Measurements from ENCODE around the gene ATP2C2.

The ATP2C2 gene

DNA sequence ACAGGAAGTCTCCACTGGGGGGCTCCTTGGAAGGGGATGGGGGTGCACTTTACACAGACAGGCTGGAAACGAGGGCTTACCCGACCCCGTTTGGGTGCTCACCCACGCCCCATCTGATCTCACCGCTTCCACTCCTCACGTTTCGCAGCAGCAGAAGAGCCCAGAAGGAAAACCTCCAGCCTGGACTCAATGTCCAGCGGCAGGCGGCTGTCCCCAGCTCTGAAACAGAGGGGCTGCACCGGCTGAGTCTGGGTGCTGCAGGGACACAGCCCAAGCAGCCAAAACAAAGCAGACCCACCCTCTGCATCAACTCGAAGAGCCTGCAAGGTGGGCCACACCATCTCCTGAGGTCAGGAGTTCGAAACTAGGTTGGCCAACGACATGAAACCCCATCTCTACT is 132.2 kb downstream of the ATP2C2 start:
- H3K4me1 ChIP-seq (ENCODE audit: control insufficient read depth, low read depth, low read length): peaks cover 5% of the 10 kb centered on the region
- H3K4me3 ChIP-seq (ENCODE audit: low read length): no peak overlapping the region
- no peaks in the 10 kb centered on the region for H3K27me3 ChIP-seq (ENCODE audit: control insufficient read depth, insufficient read depth, low read length)
- H3K36me3 ChIP-seq (ENCODE audit: control insufficient read depth, low read depth, low read length): peaks cover 11% of the 10 kb centered on the region
- no peak overlapping the region for H3K27ac ChIP-seq (ENCODE audit: low read length)
- no peak overlapping the region for H3K9ac ChIP-seq (ENCODE audit: low read length)
- no peaks in the 10 kb centered on the region for H3K9me3 ChIP-seq (ENCODE audit: control insufficient read depth, low read depth, low read length)

DNA sequence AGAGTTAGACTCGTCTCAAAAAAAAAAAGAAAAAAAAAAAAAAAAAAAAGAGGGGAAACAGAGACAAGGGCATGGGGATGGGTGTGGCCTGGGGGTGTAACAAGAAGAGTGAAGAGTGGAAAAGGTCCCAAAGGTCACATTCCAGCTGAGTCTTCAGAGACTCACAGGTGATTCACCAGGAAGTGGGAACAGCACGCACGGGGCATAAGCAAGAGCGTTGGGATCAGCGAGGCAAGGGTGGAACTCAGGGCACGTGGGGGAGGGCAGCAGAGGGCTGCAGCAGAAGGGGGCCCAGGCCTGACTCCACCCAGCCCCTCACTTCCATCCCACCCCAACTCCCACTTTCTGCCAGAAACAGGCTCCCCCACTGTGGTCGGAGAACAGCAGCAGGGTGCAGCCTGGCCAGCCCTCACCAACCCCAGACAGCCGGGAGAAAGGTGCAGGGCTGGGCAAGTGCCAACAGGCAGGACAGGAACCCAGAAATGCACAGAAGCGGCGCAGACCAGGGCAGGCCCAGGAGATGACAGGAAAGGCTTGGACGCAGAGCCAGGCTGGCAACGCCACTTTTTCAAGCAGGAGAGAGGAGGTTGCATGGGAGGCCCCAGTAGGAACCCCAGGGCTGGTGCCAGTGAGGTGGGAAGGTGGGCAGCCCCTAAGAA is 132.9 kb downstream of the ATP2C2 start:
- Histone ChIP-seq H3K27me3 (ENCODE audit: control insufficient read depth, insufficient read depth, low read length) (no peaks in the 10 kb centered on the region), H3K4me3 (ENCODE audit: low read length) (no peak overlapping the region), H3K27ac (ENCODE audit: low read length) (no peak overlapping the region), H3K4me1 (ENCODE audit: control insufficient read depth, low read depth, low read length) (peaks cover 5% of the 10 kb centered on the region), H3K9ac (ENCODE audit: low read length) (no peak overlapping the region), H3K36me3 (ENCODE audit: control insufficient read depth, low read depth, low read length) (peaks cover 11% of the 10 kb centered on the region), H3K9me3 (ENCODE audit: control insufficient read depth, low read depth, low read length) (no peaks in the 10 kb centered on the region)

DNA sequence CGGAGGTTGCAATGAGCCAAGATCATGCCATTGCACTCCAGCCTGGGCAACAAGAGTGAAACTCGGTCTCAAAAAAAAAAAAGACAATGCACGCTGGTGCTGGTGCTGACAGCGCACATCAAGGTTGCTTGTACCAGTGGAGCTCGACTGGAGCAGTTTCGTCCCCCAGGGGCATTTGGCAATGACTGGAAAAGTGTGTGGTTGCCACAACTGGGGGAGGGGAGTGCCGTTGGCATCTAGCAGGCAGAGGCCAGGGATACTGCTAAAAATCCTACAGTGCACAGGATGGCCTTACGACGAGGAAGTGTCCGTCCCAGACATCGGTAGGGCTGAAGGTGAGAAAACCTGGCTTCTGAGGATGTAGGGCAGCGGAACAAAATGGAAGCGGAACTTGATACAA is 133.7 kb downstream of the ATP2C2 start:
- Histone ChIP-seq H3K4me3 (ENCODE audit: low read length) (no peak overlapping the region), H3K4me1 (ENCODE audit: control insufficient read depth, low read depth, low read length) (peaks cover 5% of the 10 kb centered on the region), H3K9me3 (ENCODE audit: control insufficient read depth, low read depth, low read length) (no peaks in the 10 kb centered on the region), H3K36me3 (ENCODE audit: control insufficient read depth, low read depth, low read length) (peaks cover 6% of the 10 kb centered on the region), H3K9ac (ENCODE audit: low read length) (no peak overlapping the region), H3K27ac (ENCODE audit: low read length) (no peak overlapping the region), H3K27me3 (ENCODE audit: control insufficient read depth, insufficient read depth, low read length) (no peaks in the 10 kb centered on the region)

DNA sequence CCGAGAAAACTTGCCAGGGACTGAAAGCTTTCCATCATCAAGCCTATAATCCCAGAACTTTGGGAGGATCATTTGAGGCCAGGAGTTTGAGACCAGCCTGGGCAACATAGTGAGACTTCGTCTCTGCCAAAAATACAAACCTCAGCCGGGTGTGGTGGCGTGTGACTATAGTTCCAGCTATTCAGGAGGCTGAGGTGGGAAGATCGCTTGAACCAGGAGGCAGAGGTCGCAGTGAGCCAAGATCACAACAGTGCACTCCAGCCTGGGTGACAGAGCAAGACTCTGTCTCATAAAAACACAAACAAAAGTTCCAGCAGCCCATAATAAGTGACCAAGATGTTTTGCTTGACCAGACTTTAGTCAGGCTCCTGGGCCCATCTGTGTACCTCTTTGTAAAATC is 134.2 kb downstream of the ATP2C2 start:
- no peaks in the 10 kb centered on the region for H3K27me3 ChIP-seq (ENCODE audit: control insufficient read depth, insufficient read depth, low read length)
- no peak overlapping the region for H3K9ac ChIP-seq (ENCODE audit: low read length)
- peaks cover under 1% of the 10 kb centered on the region for H3K36me3 ChIP-seq (ENCODE audit: control insufficient read depth, low read depth, low read length)
- peaks cover 5% of the 10 kb centered on the region for H3K4me1 ChIP-seq (ENCODE audit: control insufficient read depth, low read depth, low read length)
- H3K27ac ChIP-seq (ENCODE audit: low read length): no peak overlapping the region
- no peak overlapping the region for H3K4me3 ChIP-seq (ENCODE audit: low read length)
- H3K9me3 ChIP-seq (ENCODE audit: control insufficient read depth, low read depth, low read length): no peaks in the 10 kb centered on the region

DNA sequence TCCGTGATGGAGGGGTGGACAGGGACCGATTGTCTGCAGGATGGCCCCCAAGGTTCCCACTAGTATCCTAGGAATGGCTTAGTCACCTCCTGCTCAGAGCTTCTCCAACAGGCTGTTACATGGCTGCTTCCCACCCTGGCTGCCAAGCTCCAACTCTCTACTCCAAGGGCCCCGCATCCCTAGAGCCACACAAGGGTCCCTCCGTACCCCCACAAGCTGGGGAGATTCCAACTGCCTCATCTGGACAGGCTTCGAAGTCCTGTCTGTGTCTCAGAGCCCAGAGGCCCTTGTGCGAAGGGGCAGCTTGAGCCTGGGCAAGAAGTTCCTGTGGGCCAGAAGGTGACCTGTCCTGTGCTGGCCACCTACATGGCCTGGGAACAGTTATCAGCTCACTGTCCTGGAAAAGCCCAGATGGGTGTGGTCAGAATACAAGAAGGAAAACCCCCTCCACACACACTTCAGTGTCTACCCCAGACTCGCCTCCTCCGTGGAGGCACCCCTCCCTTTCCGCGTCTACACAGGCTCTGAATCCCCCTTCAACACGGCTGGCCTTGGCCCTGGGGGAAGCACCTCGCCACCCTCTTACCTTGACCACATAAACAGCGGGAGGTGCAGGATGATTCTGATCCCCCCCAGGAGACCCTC is 135.5 kb downstream of the ATP2C2 start:
- Histone ChIP-seq H3K9me3 (ENCODE audit: control insufficient read depth, low read depth, low read length) (no peaks in the 10 kb centered on the region), H3K27me3 (ENCODE audit: control insufficient read depth, insufficient read depth, low read length) (no peaks in the 10 kb centered on the region), H3K9ac (ENCODE audit: low read length) (peak overlapping the region; percentile 59), H3K4me1 (ENCODE audit: control insufficient read depth, low read depth, low read length) (peaks cover 5% of the 10 kb centered on the region), H3K36me3 (ENCODE audit: control insufficient read depth, low read depth, low read length) (no peaks in the 10 kb centered on the region), H3K27ac (ENCODE audit: low read length) (no peak overlapping the region), H3K4me3 (ENCODE audit: low read length) (peak overlapping the region; percentile 88)

DNA sequence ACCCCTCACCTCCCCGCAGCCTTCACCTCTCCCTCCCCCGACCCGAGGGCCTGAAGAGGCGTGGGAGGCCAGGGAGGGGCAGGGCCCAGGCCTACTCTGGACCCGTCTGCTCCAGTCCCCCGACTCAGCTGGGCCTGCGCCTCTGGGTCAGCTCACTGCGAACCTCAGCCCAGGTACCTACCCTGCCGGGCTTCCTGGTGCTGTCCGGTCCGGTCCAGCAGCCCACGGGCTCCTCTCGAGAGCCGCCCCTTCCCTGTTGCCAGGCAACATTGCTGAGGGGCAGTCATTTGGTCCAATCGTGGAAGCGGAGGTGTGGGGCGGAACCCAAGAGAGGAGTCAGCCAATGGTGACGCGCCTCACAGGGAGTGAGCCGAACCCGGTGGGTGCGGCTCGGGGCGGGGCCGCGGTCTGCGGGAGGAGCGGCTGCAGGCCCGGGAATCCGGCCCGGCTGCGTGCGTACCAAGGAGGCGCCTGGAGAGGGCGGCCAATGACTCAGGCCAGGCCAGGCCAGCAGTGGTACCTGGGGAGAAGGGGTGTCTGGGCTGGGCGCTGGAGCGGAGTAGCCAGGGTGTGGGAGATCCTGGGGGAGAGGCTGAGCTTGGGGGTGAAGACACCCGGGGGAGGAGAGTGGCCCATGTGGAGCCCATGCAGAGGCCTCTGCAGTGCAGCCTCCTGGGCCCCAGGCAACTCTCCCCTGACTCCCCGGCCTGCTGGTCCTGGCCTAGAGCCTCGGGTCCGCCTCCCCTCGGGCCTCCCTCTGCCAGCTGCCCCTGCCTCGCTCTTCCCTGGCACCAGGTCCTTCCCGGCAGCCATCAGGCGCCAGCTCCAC is 136.3 kb downstream of the ATP2C2 start, which contains the start of gene MEAK7:
Gene MEAK7 (minus strand): TSS at position 240 of the 829 bp plus-strand sequence. CDS start 6,573 bp downstream, outside the sequence.
- Histone ChIP-seq H3K27ac (ENCODE audit: low read length) (no peak within 1 kb of the TSS), H3K27me3 (ENCODE audit: control insufficient read depth, insufficient read depth, low read length) (no peaks in the 10 kb centered on the region), H3K36me3 (ENCODE audit: control insufficient read depth, low read depth, low read length) (no peaks in the 10 kb centered on the region), H3K9me3 (ENCODE audit: control insufficient read depth, low read depth, low read length) (no peaks in the 10 kb centered on the region), H3K9ac (ENCODE audit: low read length) (peak within 1 kb of the TSS; percentile 59), H3K4me1 (ENCODE audit: control insufficient read depth, low read depth, low read length) (peaks cover 5% of the 10 kb centered on the region), H3K4me3 (ENCODE audit: low read length) (peak within 1 kb of the TSS; percentile 88)

DNA sequence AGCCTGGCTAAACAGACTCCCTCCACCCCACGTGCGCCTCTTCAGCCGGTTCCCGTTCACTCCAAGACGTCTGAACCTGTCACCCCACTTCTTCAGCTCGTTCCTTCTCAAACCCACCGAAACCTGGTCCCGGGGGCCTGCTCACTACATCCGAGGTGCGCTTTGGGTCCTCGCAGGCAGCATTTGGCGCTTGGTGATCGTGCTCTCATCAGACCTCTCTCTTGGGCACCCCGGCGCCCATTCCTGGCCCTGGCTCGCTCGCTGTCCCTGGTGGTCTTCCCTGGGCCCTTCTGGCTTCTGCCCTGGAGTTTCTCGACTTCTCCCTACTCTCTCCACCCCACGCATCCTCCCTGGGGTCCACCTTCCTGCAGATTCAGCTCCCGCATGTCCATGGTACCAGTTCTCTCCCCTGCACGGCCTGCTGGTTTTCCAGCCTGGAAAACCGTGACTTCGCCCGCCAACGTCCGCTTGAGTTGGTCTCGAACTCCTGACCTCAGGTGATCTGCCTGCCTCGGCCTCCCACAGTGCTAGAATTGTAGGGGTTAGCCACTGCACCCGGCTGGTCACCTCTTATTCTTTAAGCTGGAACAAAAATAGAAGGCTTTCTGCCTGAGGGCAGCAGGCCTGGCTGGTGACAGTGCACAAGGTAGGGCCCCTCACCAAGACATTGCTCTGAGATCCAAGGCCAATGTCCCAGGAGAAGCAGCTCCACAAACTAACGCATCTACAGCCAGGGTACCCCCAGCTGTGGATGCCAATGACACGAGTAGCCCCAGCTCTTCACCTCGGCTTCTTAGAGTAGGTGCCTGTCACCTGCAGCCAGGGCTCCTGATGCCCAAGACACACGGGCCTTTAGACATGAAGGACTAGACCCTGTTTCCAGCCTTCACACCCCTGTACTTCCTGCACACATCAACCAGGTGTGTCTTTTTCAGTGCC is 137.2 kb downstream of the ATP2C2 start:
- Histone ChIP-seq H3K4me1 (ENCODE audit: control insufficient read depth, low read depth, low read length) (peaks cover 5% of the 10 kb centered on the region), H3K9me3 (ENCODE audit: control insufficient read depth, low read depth, low read length) (no peaks in the 10 kb centered on the region), H3K27me3 (ENCODE audit: control insufficient read depth, insufficient read depth, low read length) (no peaks in the 10 kb centered on the region), H3K4me3 (ENCODE audit: low read length) (peak overlapping the region; percentile 88), H3K36me3 (ENCODE audit: control insufficient read depth, low read depth, low read length) (no peaks in the 10 kb centered on the region), H3K9ac (ENCODE audit: low read length) (peak overlapping the region; percentile 59), H3K27ac (ENCODE audit: low read length) (no peak overlapping the region)

DNA sequence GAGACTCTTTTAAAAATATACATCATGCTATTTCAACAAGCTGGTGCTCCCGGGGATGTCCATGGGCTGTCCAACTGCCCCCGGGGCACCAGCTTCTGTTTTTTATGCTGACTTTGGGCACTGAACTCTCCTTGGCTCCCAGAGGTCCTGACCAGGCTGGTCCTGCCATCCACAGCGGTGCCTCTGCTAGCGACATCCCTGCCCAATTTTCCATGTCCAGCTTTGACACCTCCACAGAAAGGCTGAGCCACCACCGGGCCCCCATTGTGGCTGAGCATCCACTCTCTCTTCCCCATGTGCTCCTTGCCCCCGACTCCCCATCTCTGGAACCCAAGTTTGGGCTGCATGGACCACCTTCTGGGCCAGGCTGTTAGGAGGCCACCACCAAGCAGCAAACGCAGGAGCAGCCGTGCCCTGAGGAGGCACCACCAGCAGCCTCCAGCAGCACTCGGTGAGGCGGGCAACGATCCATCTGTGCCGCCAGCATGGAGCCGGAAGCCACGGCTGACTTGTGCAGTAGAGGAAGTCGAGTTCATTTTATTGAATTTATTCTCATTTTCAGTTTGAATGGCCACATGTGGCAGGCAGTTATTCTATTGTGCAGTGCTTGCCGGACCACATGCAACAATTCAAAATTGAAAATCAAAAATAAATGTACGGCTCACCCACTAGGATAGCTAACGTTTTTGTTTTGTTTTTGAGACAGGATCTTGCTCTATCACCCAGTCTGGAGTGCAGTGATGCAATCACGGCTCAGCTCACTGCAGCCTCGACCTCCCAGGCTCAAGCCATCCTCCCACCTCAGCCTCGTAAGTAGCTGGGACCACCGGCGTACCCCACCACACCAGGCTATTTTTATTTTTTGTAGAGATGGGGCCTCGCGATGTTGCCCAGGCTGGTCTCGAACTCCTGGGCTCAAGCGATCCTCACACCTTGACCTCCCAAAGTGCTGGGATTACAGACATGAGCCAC is 139.0 kb downstream of the ATP2C2 start:
- H3K36me3 ChIP-seq (ENCODE audit: control insufficient read depth, low read depth, low read length): no peaks in the 10 kb centered on the region
- H3K9me3 ChIP-seq (ENCODE audit: control insufficient read depth, low read depth, low read length): no peaks in the 10 kb centered on the region
- no peak overlapping the region for H3K4me3 ChIP-seq (ENCODE audit: low read length)
- no peak overlapping the region for H3K27ac ChIP-seq (ENCODE audit: low read length)
- H3K27me3 ChIP-seq (ENCODE audit: control insufficient read depth, insufficient read depth, low read length): no peaks in the 10 kb centered on the region
- H3K9ac ChIP-seq (ENCODE audit: low read length): no peak overlapping the region
- peaks cover 10% of the 10 kb centered on the region for H3K4me1 ChIP-seq (ENCODE audit: control insufficient read depth, low read depth, low read length)

DNA sequence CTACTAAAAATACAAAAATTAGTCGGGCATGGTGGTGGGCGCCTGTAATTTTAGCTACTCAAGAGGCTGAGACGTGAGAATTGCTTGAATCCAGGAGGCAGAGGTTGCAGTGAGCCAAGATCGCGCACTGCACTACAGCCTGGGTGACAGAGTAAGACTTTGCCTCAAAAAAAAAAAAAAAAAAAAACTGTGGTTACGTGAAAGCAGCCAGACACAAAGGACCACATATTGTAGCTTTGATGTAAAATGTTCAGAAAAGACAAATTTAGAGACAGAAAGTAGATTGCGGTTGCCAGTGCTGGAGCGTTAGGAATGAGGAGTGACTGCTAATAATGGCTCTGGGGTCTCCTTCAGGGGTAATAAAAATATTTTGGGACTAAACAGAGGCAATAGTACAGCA is 140.2 kb downstream of the ATP2C2 start:
- Histone ChIP-seq H3K27me3 (ENCODE audit: control insufficient read depth, insufficient read depth, low read length) (no peaks in the 10 kb centered on the region), H3K4me1 (ENCODE audit: control insufficient read depth, low read depth, low read length) (peaks cover 10% of the 10 kb centered on the region), H3K36me3 (ENCODE audit: control insufficient read depth, low read depth, low read length) (no peaks in the 10 kb centered on the region), H3K9me3 (ENCODE audit: control insufficient read depth, low read depth, low read length) (no peaks in the 10 kb centered on the region), H3K9ac (ENCODE audit: low read length) (no peak overlapping the region), H3K4me3 (ENCODE audit: low read length) (no peak overlapping the region), H3K27ac (ENCODE audit: low read length) (no peak overlapping the region)

All from iPS-18a (cell line).